Right atrium auricular region (tissue), 2 donors: ENCODE results near the gene FBXO8. TPM values are rescaled to one million over a fixed set of nuclear protein-coding genes. Genes with fewer than 3 reads are reported as not detected.

ENCODE experiments used
- DNase-seq: peaks from one replicate; pipeline ENCODE4 v3.0.0-alpha.2; 2019; ENCODE audit warnings: low spot score
- H3K27ac ChIP-seq, 2 donors: fragments of 200-600 bp; sonication (generic); 1 replicate in 1 of 2; 2 replicates in 1 of 2; pipeline ENCODE4 v1.5.1; 2016 to 2019
- H3K27me3 ChIP-seq, 2 donors: fragments of 200-600 bp; sonication (generic); one replicate each; pipeline versions ENCODE4 v1.5.1 to v1.6.0; 2017 to 2019
- H3K36me3 ChIP-seq: fragments of 200-600 bp; sonication (generic); one replicate; pipeline ENCODE4 v1.5.1; 2016
- H3K4me1 ChIP-seq, 2 donors: fragments of 200-600 bp; sonication (generic); one replicate each; pipeline versions ENCODE4 v1.5.1 to v1.6.0; 2017 to 2019
- H3K4me3 ChIP-seq, 2 donors: fragments of 200-600 bp; sonication (generic); 1 replicate in 1 of 2; 2 replicates in 1 of 2; pipeline ENCODE4 v1.5.1; 2017 to 2019; ENCODE audit warnings: mild to moderate bottlenecking in 1 of 2, moderate library complexity in 1 of 2
- H3K9me3 ChIP-seq, 2 donors: fragments of 200-600 bp; sonication (generic); one replicate each; pipeline ENCODE4 v1.5.1; 2019
- CTCF ChIP-seq, 2 donors: fragments of 200-600 bp; sonication (generic); IDR thresholded peaks; one replicate each; pipeline ENCODE4 v1.5.1; 2019; ENCODE audit warnings: antibody characterized with exemption in 2 of 2
- total RNA-seq, 2 donors: library from RNA; depleted of rRNA; stranded (reverse); fragments of >200 nt; gene quantifications; one replicate each; pipeline ENCODE4 v1.1.0, GENCODE V29; 2016

FBXO8 gene
- total RNA-seq, 2 donors from 2014 or later = 26.3 to 28.0 TPM

- no peak overlapping the region for H3K4me3 ChIP-seq
- peaks cover 0 to 26% of the 10 kb centered on the region in 2 donors for H3K4me1 ChIP-seq
- H3K9me3 ChIP-seq = peaks cover 0 to 6% of the 10 kb centered on the region in 2 donors
- no peak overlapping the region for H3K27ac ChIP-seq
- H3K27me3 ChIP-seq = no peaks in the 10 kb centered on the region
- no peaks in the 10 kb centered on the region for H3K36me3 ChIP-seq
- DNase-seq = no peak
- TF ChIP-seq CTCF (IDR thresholded peaks at IDR 0.05) = no peak
These were observed 2.2 kb downstream of the FBXO8 start for GRCh38 chr4:174281182-174281737.

- Histone ChIP-seq H3K27me3 (no peaks in the 10 kb centered on the region), H3K4me3 (no peak overlapping the region), H3K27ac (no peak overlapping the region), H3K9me3 (peaks cover 0 to 6% of the 10 kb centered on the region in 2 donors), H3K36me3 (no peaks in the 10 kb centered on the region), H3K4me1 (peaks cover 0 to 18% of the 10 kb centered on the region in 2 donors)
- no peak for DNase-seq
- no peak for TF ChIP-seq CTCF (IDR thresholded peaks at IDR 0.05)
These were observed 3.9 kb downstream of the FBXO8 start for GRCh38 chr4:174279433-174280155.

- no peak for TF ChIP-seq CTCF (IDR thresholded peaks at IDR 0.05)
- Histone ChIP-seq H3K4me1 (peaks cover 0 to 15% of the 10 kb centered on the region in 2 donors), H3K27me3 (no peaks in the 10 kb centered on the region), H3K4me3 (no peak overlapping the region), H3K9me3 (peaks cover 0 to 6% of the 10 kb centered on the region in 2 donors), H3K27ac (no peak overlapping the region), H3K36me3 (no peaks in the 10 kb centered on the region)
- no peak for DNase-seq
These were observed 5.0 kb downstream of the FBXO8 start for GRCh38 chr4:174278467-174278866.

GRCh38 chr4:174277433-174277832 is 6.0 kb downstream of the FBXO8 start:
- peaks cover 0 to 13% of the 10 kb centered on the region in 2 donors for H3K4me1 ChIP-seq
- H3K4me3 ChIP-seq = no peak overlapping the region
- no peak overlapping the region for H3K27ac ChIP-seq
- DNase-seq = no peak
- H3K27me3 ChIP-seq = no peaks in the 10 kb centered on the region
- H3K36me3 ChIP-seq = no peaks in the 10 kb centered on the region
- no peak for TF ChIP-seq CTCF (IDR thresholded peaks at IDR 0.05)
- peaks cover 0 to 6% of the 10 kb centered on the region in 2 donors for H3K9me3 ChIP-seq

- Histone ChIP-seq H3K36me3 (no peaks in the 10 kb centered on the region), H3K4me1 (no peaks in the 10 kb centered on the region), H3K4me3 (no peak overlapping the region), H3K27ac (no peak overlapping the region), H3K27me3 (no peaks in the 10 kb centered on the region), H3K9me3 (peaks cover 0 to 6% of the 10 kb centered on the region in 2 donors)
- no peak for TF ChIP-seq CTCF (IDR thresholded peaks at IDR 0.05)
- no peak for DNase-seq
These were observed 8.4 kb downstream of the FBXO8 start for GRCh38 chr4:174275101-174275500.
